ENCODE results near the gene GFER.
A peak's percentile ranks its signal among the peaks of the same experiment; 100 is the strongest.
"Not testable (repeated sequence)": the region's sequence is repeated elsewhere in the genome, so short reads cannot be mapped to it uniquely, and the experiment has no call there.

GFER gene

GRCh38 chr16:1983544-1984346 lies at the start of gene GFER:
TSS of gene GFER (plus strand) at chr16:1984193. CDS start at chr16:1984219, 26 bp downstream.
- peak; percentile 69 for DNase-seq

DNA sequence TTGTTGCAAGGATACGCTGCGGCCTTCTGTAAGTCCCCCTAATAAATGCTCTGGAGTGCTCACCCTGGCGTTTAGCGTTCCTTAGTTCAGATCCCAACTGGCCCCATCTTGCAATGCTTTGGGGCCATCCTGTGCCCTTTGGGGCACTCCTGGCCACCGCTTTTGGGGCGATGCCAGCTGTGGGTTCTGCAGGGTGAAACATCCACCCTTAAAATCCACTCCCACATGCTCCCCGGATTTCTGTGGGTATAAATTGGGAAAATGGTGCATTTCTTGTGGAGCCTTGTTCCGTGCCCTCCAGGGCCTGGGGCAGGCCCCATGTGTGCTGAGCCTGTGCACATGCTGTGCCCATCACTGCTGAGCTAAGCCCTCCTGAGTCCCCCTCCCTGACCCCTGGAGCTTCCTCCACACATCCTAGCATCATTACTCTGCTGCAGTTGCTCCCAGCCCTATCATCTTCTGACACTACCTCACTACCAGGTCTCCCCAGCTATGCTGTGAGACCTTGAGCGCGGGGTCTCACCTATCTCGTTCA lies 47.0 kb upstream of the GFER start:
- DNase-seq = no peak

DNA sequence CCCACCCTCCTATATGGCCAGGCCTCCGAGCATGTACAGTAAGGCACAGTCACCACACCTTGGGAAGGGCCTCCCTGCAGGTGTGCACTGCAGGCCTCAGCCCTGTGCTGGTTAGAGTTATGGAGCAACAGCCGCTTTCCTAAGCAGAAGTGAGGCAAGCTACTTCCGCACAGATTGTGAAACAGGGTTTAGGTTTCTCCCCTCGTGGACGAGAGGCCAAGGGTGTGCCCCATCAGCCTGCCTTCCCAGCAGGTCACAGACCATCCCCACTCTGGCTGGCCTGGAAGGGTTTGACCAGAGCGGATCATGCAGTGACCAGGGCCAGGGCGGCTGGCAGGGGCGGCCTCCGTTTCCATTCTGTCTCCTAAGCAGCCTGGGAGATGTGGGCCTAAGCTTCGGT lies 45.7 kb upstream of the GFER start:
- no peak for DNase-seq

GRCh38 chr16:1938910-1939309 lies 45.1 kb upstream of the GFER start:
- no peak for DNase-seq

DNA sequence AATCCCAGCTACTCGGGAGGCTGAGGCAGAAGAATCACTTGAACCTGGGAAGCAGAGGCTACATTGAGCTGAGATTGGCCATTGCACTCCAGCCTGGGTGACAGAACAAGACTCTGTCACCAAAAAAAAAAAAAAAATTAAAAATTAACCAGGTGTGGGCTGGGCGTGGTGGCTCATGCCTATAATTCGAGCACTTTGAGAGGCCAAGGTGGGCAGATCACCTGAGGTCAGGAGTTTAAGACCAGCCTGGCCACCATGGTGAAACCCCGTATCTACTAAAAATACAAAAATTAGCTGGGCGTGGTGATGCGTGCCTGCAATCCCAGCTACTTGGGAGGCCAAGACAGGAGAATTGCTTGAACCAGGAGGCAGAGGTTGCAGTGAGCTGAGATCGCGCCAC lies 44.2 kb upstream of the GFER start:
- not testable (repeated sequence) for DNase-seq

GRCh38 chr16:1940273-1941161 lies 43.5 kb upstream of the GFER start:
- DNase-seq = no peak

GRCh38 chr16:1941162-1942046 lies 42.6 kb upstream of the GFER start:
- DNase-seq = no peak

DNA sequence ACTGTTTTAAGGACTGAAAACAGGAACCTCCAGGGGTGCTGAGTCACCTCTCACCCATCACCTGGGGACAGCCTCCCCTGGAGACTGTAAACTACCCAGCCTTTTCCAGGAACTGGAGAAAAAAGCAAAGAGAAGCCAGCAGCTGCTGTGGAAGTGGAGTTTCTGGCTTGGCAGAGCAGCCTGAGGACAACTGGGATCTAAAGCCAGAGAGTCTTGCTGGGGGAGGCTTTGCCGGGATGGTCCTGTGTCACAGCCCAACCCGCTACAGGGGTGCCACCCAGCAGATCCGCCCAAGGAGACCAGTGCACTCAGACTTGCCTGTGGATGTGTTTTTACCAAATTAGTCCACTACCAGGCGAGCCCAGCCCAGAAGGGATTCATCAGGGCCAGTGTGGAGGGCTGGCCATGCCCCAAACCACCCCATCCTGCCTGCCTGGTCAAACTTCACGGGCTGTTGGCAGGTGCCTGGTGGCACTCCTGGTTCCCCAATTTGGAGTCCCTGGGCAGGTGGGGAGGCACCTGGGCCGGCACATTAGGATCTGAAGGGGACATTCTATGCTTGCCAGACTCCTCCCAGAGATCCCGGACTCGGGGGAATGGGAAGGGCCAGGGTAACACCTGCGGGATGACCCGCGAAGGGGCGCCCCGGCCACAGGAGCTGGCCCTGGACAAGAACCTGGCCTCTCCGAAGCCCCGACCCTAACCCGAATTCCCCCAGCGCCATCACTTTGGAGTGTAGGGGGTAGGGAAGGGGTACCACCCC lies 41.8 kb upstream of the GFER start:
- no peak for DNase-seq

GRCh38 chr16:1942810-1943726 lies 40.9 kb upstream of the GFER start, which contains the start of gene MSRB1:
TSS of gene MSRB1 (minus strand) at chr16:1943199. CDS start at chr16:1943156, 43 bp downstream.
- DNase-seq = peak; percentile 99

GRCh38 chr16:1944612-1945199 lies 39.3 kb upstream of the GFER start:
- no peak for DNase-seq

GRCh38 chr16:1945559-1946391 lies 38.2 kb upstream of the GFER start:
- DNase-seq = no peak

DNA sequence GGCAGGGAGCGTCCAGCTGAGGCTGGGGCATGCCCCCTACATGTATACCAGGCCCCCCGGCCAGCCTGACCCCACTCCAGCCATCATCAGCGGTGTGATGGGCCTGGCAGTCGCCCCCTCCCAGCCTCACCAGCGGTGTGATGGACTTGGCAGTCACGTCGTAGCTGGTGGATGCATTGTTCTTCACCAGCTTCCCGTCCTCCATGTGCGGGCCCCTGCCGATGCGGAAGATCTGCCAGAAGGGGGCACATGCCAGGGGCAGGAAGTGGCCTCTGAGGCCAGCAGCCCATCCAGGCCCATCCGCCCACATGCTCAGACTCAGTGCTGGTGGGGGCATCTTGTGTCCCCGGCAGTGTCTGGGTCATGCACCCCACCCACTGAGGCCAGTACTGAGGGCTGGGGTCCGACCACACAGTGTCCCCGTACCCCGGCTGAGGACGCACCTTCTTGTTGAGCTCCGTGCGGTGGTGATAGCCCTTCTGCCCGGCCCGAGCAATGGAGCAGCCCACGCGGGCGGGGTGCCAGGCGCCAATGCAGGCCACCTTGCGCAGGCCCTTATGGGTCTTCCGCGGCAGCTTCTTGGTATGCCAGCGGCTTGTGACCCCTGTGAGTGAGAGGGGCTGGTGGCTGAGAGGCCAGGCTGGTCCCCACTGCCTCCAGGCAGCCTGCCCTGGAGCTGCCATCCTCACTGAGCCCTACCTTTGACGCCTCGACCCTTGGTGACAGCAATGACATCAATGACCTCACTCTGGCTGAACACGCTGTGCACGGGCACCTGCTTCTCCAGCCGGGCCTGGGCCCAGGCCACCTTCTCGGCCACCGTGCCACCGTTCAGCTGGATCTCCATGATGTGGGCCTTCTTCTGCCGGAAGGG lies 37.3 kb upstream of the GFER start:
- no peak for DNase-seq

GRCh38 chr16:1947369-1947670 lies 36.7 kb upstream of the GFER start:
- DNase-seq = no peak

DNA sequence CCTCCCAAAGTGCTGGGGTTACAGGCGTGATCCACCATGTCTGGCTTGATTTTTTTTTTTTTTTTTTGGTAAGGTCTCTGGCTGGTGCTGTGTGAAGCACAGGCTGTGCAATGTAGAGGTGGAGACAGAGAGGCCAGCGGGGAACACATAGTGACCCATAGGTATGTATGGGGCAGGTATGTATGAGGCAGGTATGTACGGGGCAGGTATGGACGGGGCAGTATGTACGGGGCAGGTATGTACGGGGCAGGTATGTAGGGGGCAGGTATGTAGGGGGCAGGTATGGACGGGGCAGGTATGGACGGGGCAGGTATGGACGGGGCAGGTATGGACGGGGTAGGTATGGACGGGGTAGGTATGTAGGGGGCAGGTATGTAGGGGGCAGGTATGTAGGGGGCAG lies 34.5 kb upstream of the GFER start:
- DNase-seq = no peak

DNA sequence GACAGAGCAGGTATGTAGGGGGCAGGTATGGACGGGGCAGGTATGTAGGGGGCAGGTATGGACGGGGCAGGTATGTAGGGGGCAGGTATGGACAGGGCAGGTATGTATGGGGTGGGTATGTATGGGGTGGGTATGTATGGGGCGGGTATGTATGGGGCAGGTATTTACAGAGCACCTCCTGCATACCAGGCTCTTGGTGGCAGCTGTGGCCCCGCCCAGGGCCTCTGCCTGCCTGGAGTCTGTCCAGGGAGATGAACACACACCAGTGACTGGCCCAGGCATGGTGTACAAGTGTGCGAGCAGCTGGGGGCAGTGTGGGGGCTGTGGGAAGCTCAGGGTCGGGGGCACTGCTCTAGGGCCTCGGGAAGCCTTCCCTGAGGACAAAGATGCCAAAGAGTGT lies 33.9 kb upstream of the GFER start:
- DNase-seq = no peak

GRCh38 chr16:1950559-1950958 lies 33.4 kb upstream of the GFER start:
- no peak for DNase-seq

GRCh38 chr16:1953734-1954133 lies 30.3 kb upstream of the GFER start:
- no peak for DNase-seq

- not testable (repeated sequence) for DNase-seq
Observed at GRCh38 chr16:1957434-1958142, 26.4 kb upstream of the GFER start.

All from stimulated activated naive CD4-positive, alpha-beta T cell treated with Interleukin-2 at 50 U/mL for 16 hours (primary cell).